ENCODE measurements around the gene LTC4S.

- TF ChIP-seq EZH2 (IDR thresholded peaks at IDR 0.05; ENCODE audit: insufficient read depth, poor library complexity, severe bottlenecking) (no peak), EZH2phosphoT487 (IDR thresholded peaks at IDR 0.05; ENCODE audit: insufficient read depth, low read depth) (no peak)
Observed at GRCh38 chr5:179819296-179820126, 25.7 kb downstream of the LTC4S start.

Data from GM23248 (cell line).